DOHH2 (cell line): Measurements from ENCODE around the gene C20orf202.

Experiments used
- H3F3A ChIP-seq: fragments of 200-600 bp; sonication (generic), shearing (Covaris generic); 2 replicates; pipeline ENCODE4 v1.6.0; 2016; ENCODE audit warnings: antibody characterized with exemption, mild to moderate bottlenecking; ENCODE audit not compliant: control insufficient read depth, insufficient read depth
- H3K27ac ChIP-seq: fragments of 200-600 bp; sonication (generic); 2 replicates; pipeline ENCODE4 v1.5.1; 2014; ENCODE audit warnings: low read depth, mild to moderate bottlenecking, low read length, moderate library complexity
- H3K27me3 ChIP-seq: fragments of 200-600 bp; sonication (generic); 2 replicates; pipeline ENCODE4 v1.6.1; 2014; ENCODE audit warnings: mild to moderate bottlenecking, low read length, mixed read lengths; ENCODE audit not compliant: control insufficient read depth
- H3K36me3 ChIP-seq: fragments of 200-600 bp; sonication (generic); 2 replicates; pipeline ENCODE4 v1.6.1; 2014; ENCODE audit warnings: mild to moderate bottlenecking, low read length, moderate library complexity, mixed read lengths; ENCODE audit not compliant: control insufficient read depth
- H3K4me1 ChIP-seq: fragments of 200-600 bp; sonication (generic); 2 replicates; pipeline ENCODE4 v1.6.1; 2014; ENCODE audit warnings: mild to moderate bottlenecking, low read length, mixed read lengths; ENCODE audit not compliant: control insufficient read depth
- H3K4me2 ChIP-seq: fragments of 200-600 bp; sonication (generic); 2 replicates; pipeline ENCODE4 v1.6.0; 2014; ENCODE audit warnings: mild to moderate bottlenecking, low read length, moderate library complexity
- H3K4me3 ChIP-seq: fragments of 200-600 bp; sonication (generic); 2 replicates; pipeline ENCODE4 v1.5.1; 2014; ENCODE audit warnings: mild to moderate bottlenecking, low read length, mixed read lengths
- H3K79me2 ChIP-seq: fragments of 200-600 bp; sonication (generic); 2 replicates; pipeline ENCODE4 v1.6.1; 2014; ENCODE audit warnings: mild to moderate bottlenecking, low read length, mixed read lengths; ENCODE audit not compliant: control insufficient read depth
- H3K9me2 ChIP-seq: fragments of 200-600 bp; sonication (generic); replicated peaks from 2 replicates; pipeline ENCODE4 v1.6.1; 2014; ENCODE audit warnings: mild to moderate bottlenecking, low read length, mixed read lengths; ENCODE audit not compliant: control insufficient read depth
- H3K9me3 ChIP-seq: fragments of 200-600 bp; sonication (generic); 2 replicates; pipeline ENCODE4 v1.6.1; 2014; ENCODE audit warnings: antibody characterized with exemption, low read length, mixed read lengths; ENCODE audit not compliant: control insufficient read depth, insufficient read depth
- H4K20me1 ChIP-seq: fragments of 200-600 bp; sonication (generic); 2 replicates; pipeline ENCODE4 v1.6.0; 2014; ENCODE audit warnings: low read depth, mild to moderate bottlenecking, antibody characterized with exemption, low read length, moderate library complexity; ENCODE audit not compliant: control insufficient read depth, insufficient read depth
- EZH2phosphoT487 ChIP-seq: fragments of 200-600 bp; sonication (generic); IDR thresholded peaks from 2 replicates; pipeline ENCODE4 v1.6.1; 2017; ENCODE audit warnings: borderline replicate concordance, mild to moderate bottlenecking, antibody characterized with exemption, low read length, moderate library complexity, mixed read lengths
- TF ChIP-seq, protein P1 (sequence below): fragments of 200-600 bp; sonication (generic); IDR thresholded peaks from one replicate; pipeline ENCODE4 v1.5.1; 2014; ENCODE audit warnings: antibody characterized with exemption, mild to moderate bottlenecking, low read depth, low read length; ENCODE audit not compliant: poor library complexity, severe bottlenecking

C20orf202 gene

GRCh38 chr20:1189827-1190226, 13.4 kb upstream of the C20orf202 start:
- Histone ChIP-seq H4K20me1 (no peaks in the 10 kb centered on the region), H3K27ac (no peak overlapping the region), H3K4me3 (no peak overlapping the region), H3K27me3 (peaks cover 3% of the 10 kb centered on the region), H3K9me2 (no peaks in the 10 kb centered on the region), H3K4me2 (no peak overlapping the region), H3K36me3 (no peaks in the 10 kb centered on the region), H3F3A (no peaks in the 10 kb centered on the region), H3K4me1 (no peaks in the 10 kb centered on the region), H3K9me3 (no peaks in the 10 kb centered on the region), H3K79me2 (no peaks in the 10 kb centered on the region)
- TF ChIP-seq, protein P1, sequence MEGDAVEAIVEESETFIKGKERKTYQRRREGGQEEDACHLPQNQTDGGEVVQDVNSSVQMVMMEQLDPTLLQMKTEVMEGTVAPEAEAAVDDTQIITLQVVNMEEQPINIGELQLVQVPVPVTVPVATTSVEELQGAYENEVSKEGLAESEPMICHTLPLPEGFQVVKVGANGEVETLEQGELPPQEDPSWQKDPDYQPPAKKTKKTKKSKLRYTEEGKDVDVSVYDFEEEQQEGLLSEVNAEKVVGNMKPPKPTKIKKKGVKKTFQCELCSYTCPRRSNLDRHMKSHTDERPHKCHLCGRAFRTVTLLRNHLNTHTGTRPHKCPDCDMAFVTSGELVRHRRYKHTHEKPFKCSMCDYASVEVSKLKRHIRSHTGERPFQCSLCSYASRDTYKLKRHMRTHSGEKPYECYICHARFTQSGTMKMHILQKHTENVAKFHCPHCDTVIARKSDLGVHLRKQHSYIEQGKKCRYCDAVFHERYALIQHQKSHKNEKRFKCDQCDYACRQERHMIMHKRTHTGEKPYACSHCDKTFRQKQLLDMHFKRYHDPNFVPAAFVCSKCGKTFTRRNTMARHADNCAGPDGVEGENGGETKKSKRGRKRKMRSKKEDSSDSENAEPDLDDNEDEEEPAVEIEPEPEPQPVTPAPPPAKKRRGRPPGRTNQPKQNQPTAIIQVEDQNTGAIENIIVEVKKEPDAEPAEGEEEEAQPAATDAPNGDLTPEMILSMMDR: no peak
- TF ChIP-seq EZH2phosphoT487: no peak

GRCh38 chr20:1190847-1191246, 12.4 kb upstream of the C20orf202 start:
- no peak overlapping the region for H3K4me2 ChIP-seq
- H3K9me3 ChIP-seq: no peaks in the 10 kb centered on the region
- H3K36me3 ChIP-seq: no peaks in the 10 kb centered on the region
- H3K27me3 ChIP-seq: peaks cover 3% of the 10 kb centered on the region
- H3F3A ChIP-seq: no peaks in the 10 kb centered on the region
- H3K79me2 ChIP-seq: no peaks in the 10 kb centered on the region
- no peaks in the 10 kb centered on the region for H3K4me1 ChIP-seq
- no peak overlapping the region for H3K27ac ChIP-seq
- H3K4me3 ChIP-seq: no peak overlapping the region
- H3K9me2 ChIP-seq: no peaks in the 10 kb centered on the region
- H4K20me1 ChIP-seq: no peaks in the 10 kb centered on the region
- TF ChIP-seq EZH2phosphoT487: no peak
- TF ChIP-seq, protein P1: no peak

GRCh38 chr20:1191299-1191698, 12.0 kb upstream of the C20orf202 start:
- Histone ChIP-seq H3F3A (no peaks in the 10 kb centered on the region), H3K27ac (no peak overlapping the region), H3K4me1 (no peaks in the 10 kb centered on the region), H3K9me3 (no peaks in the 10 kb centered on the region), H3K79me2 (no peaks in the 10 kb centered on the region), H3K27me3 (peaks cover 3% of the 10 kb centered on the region), H3K36me3 (no peaks in the 10 kb centered on the region), H3K4me2 (no peak overlapping the region), H4K20me1 (no peaks in the 10 kb centered on the region), H3K9me2 (no peaks in the 10 kb centered on the region), H3K4me3 (no peak overlapping the region)
- no peak for TF ChIP-seq EZH2phosphoT487
- TF ChIP-seq, protein P1: no peak
